ENCODE data around the gene LAD1.

DNA sequence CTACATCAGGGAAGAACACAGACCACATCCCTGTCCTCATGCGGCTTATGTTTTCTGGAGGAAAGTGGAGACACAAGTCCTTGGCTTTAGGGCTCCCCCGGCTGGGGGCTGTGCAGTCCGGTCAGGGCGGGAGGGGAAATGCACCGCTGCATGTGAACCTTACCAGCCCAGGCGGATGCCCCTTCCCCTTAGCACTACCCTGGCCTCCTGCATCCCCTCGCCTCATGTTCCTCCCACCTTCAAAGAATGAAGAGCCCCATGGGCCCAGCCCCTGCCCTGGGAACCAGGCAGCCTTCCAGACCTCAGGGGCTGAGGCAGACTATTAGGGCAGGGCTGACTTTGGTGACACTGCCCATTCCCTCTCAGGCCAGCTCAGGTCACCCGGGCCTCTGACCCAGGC is 67.1 kb downstream of the LAD1 start:
- no peak for TF ChIP-seq TCF7L2 (IDR thresholded peaks at IDR 0.05; ENCODE audit: low read depth, low read length)
- TF ChIP-seq, protein P1, sequence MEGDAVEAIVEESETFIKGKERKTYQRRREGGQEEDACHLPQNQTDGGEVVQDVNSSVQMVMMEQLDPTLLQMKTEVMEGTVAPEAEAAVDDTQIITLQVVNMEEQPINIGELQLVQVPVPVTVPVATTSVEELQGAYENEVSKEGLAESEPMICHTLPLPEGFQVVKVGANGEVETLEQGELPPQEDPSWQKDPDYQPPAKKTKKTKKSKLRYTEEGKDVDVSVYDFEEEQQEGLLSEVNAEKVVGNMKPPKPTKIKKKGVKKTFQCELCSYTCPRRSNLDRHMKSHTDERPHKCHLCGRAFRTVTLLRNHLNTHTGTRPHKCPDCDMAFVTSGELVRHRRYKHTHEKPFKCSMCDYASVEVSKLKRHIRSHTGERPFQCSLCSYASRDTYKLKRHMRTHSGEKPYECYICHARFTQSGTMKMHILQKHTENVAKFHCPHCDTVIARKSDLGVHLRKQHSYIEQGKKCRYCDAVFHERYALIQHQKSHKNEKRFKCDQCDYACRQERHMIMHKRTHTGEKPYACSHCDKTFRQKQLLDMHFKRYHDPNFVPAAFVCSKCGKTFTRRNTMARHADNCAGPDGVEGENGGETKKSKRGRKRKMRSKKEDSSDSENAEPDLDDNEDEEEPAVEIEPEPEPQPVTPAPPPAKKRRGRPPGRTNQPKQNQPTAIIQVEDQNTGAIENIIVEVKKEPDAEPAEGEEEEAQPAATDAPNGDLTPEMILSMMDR (IDR thresholded peaks at IDR 0.05): no peak
- no peak for TF ChIP-seq POLR2AphosphoS5 (IDR thresholded peaks at IDR 0.05; ENCODE audit: low read depth, low read length)
- TF ChIP-seq SIN3A (IDR thresholded peaks at IDR 0.05; ENCODE audit: borderline replicate concordance, insufficient read depth, low read depth, low read length): no peak
- TF ChIP-seq, protein P2, sequence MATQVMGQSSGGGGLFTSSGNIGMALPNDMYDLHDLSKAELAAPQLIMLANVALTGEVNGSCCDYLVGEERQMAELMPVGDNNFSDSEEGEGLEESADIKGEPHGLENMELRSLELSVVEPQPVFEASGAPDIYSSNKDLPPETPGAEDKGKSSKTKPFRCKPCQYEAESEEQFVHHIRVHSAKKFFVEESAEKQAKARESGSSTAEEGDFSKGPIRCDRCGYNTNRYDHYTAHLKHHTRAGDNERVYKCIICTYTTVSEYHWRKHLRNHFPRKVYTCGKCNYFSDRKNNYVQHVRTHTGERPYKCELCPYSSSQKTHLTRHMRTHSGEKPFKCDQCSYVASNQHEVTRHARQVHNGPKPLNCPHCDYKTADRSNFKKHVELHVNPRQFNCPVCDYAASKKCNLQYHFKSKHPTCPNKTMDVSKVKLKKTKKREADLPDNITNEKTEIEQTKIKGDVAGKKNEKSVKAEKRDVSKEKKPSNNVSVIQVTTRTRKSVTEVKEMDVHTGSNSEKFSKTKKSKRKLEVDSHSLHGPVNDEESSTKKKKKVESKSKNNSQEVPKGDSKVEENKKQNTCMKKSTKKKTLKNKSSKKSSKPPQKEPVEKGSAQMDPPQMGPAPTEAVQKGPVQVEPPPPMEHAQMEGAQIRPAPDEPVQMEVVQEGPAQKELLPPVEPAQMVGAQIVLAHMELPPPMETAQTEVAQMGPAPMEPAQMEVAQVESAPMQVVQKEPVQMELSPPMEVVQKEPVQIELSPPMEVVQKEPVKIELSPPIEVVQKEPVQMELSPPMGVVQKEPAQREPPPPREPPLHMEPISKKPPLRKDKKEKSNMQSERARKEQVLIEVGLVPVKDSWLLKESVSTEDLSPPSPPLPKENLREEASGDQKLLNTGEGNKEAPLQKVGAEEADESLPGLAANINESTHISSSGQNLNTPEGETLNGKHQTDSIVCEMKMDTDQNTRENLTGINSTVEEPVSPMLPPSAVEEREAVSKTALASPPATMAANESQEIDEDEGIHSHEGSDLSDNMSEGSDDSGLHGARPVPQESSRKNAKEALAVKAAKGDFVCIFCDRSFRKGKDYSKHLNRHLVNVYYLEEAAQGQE (IDR thresholded peaks at IDR 0.05; ENCODE audit: insufficient read depth in 1 of 2, low read depth in 2 of 2, low read length in 1 of 2): no peak
